AG09309 (cell line): ENCODE data around the gene CLSTN1.
A peak's percentile ranks its signal among the peaks of the same experiment; 100 is the strongest.
"Not testable (repeated sequence)": the region's sequence is repeated elsewhere in the genome, so short reads cannot be mapped to it uniquely, and the experiment has no call there.

Experiments
- DNase-seq: peaks from one replicate; pipeline ENCODE4 v3.0.0-alpha.2; 2010; ENCODE audit warnings: low read depth
- H3K4me3 ChIP-seq: 2 replicates; pipeline ENCODE4 v1.5.1; 2011; ENCODE audit warnings: mild to moderate bottlenecking, low read depth, low read length, moderate library complexity; ENCODE audit not compliant: control insufficient read depth
- TF ChIP-seq, protein P1 (sequence below): IDR thresholded peaks from 2 replicates; pipeline ENCODE4 v1.5.1; 2011; ENCODE audit warnings: mild to moderate bottlenecking, low read depth, low read length, inconsistent platforms; ENCODE audit not compliant: insufficient read depth, control insufficient read depth; ENCODE audit errors: missing control alignments

CLSTN1 gene

GRCh38 chr1:9751971-9752370 lies 71.8 kb downstream of the CLSTN1 start:
- no peak for DNase-seq
- TF ChIP-seq, protein P1, sequence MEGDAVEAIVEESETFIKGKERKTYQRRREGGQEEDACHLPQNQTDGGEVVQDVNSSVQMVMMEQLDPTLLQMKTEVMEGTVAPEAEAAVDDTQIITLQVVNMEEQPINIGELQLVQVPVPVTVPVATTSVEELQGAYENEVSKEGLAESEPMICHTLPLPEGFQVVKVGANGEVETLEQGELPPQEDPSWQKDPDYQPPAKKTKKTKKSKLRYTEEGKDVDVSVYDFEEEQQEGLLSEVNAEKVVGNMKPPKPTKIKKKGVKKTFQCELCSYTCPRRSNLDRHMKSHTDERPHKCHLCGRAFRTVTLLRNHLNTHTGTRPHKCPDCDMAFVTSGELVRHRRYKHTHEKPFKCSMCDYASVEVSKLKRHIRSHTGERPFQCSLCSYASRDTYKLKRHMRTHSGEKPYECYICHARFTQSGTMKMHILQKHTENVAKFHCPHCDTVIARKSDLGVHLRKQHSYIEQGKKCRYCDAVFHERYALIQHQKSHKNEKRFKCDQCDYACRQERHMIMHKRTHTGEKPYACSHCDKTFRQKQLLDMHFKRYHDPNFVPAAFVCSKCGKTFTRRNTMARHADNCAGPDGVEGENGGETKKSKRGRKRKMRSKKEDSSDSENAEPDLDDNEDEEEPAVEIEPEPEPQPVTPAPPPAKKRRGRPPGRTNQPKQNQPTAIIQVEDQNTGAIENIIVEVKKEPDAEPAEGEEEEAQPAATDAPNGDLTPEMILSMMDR = no peak
- no peak overlapping the region for H3K4me3 ChIP-seq

DNA sequence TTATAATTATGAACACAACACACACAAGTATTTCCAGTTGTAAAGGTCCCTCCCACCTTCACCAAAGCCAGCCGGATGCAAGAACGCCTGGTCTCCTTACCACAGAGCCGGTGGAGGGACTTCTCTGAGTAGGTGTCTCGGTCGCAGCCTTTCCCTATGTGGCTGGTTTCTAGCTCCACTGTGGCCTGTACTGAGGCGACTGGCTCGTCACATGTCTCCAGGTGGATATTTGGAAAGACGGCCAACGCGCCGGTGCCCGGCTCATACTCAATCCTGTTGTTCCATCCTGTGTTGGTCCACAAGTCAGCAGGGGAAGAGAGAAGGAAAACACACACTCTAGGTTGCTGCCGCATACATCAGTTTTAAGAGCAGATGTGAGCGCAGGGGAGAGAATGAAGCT lies 74.4 kb downstream of the CLSTN1 start:
- TF ChIP-seq, protein P1 = no peak
- no peak for DNase-seq

GRCh38 chr1:9748391-9748790 lies 75.4 kb downstream of the CLSTN1 start:
- H3K4me3 ChIP-seq, DNase-seq: not testable (repeated sequence)

More for the DNA sequence above, 74.4 kb downstream of the CLSTN1 start:
- H3K4me3 ChIP-seq = no peak overlapping the region

DNA sequence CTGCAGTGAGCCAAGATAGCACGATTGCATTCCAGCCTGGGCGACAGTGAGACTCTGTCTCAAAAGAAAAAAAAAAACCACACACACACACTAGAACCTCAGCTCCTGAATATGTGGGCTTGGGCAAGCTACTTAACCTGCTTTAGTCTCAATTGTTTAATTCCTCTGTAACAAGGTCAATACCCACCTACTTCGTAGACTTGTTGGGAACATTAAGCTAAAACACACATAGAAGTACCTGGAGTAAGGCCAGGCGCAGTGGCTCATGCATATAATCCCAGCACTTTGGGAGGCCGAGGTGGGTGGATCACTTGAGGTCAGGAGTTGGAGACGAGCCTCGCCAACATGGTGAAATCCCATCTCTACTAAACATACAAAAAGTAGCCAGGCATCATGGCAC lies 77.1 kb downstream of the CLSTN1 start:
- TF ChIP-seq, protein P1 = no peak
- DNase-seq = no peak
- no peak overlapping the region for H3K4me3 ChIP-seq

GRCh38 chr1:9746211-9746610 lies 77.6 kb downstream of the CLSTN1 start:
- no peak overlapping the region for H3K4me3 ChIP-seq
- DNase-seq = peak; percentile 8
- TF ChIP-seq, protein P1 = no peak

GRCh38 chr1:9744106-9744799 lies 79.5 kb downstream of the CLSTN1 start:
- TF ChIP-seq, protein P1 = no peak
- no peak overlapping the region for H3K4me3 ChIP-seq
- no peak for DNase-seq

GRCh38 chr1:9737671-9738070 lies 86.1 kb downstream of the CLSTN1 start:
- TF ChIP-seq, protein P1 = no peak
- no peak for DNase-seq
- no peak overlapping the region for H3K4me3 ChIP-seq
